T47D (cell line): ENCODE measurements around the gene ALK.

Experiments
- DNase-seq, 2 experiments: peaks; one replicate each; pipeline versions ENCODE4 v3.0.0 to v3.0.0-alpha.2; 2011 to 2012; ENCODE audit warnings: low read depth in 1 of 2, low spot score in 1 of 2
- JUND ChIP-seq: IDR thresholded peaks from 2 replicates; pipeline ENCODE4 v1.6.1; 2012; ENCODE audit warnings: low read depth
- in situ Hi-C: cut with HindIII; loops from 2 replicates; pipeline ENCODE4 v1.10.0; 2016; ENCODE audit warnings: low sequenced_read_pairs, low pct_unique_long_range_greater_than_20kb

Gene ALK

GRCh38 chr2:29334706-29335105 lies 586.7 kb downstream of the ALK start:
- in situ Hi-C loops, result no loop called here
- TF ChIP-seq JUND, result no peak
- DNase-seq, result no peak

GRCh38 chr2:29332540-29332939 lies 588.8 kb downstream of the ALK start:
- no peak for DNase-seq
- in situ Hi-C loops, result no loop called here
- no peak for TF ChIP-seq JUND

- in situ Hi-C loops, result no loop called here
- no peak for TF ChIP-seq JUND
- DNase-seq, result no peak
These were observed 591.5 kb downstream of the ALK start for GRCh38 chr2:29329899-29330298.

- in situ Hi-C loops, result no loop called here
- TF ChIP-seq JUND, result no peak
- no peak for DNase-seq
These were observed 594.5 kb downstream of the ALK start for GRCh38 chr2:29326926-29327325.

GRCh38 chr2:29325544-29325943 lies 595.8 kb downstream of the ALK start:
- no peak for TF ChIP-seq JUND
- in situ Hi-C loops, result no loop called here
- DNase-seq, result no peak

- in situ Hi-C loops, result no loop called here
- no peak for DNase-seq
- TF ChIP-seq JUND, result no peak
These were observed 597.4 kb downstream of the ALK start for GRCh38 chr2:29323961-29324360.

- no peak for DNase-seq
- in situ Hi-C loops, result no loop called here
- TF ChIP-seq JUND, result no peak
These were observed 598.1 kb downstream of the ALK start for GRCh38 chr2:29323301-29323700.

GRCh38 chr2:29322011-29322410 lies 599.4 kb downstream of the ALK start:
- no peak for TF ChIP-seq JUND
- DNase-seq, result no peak
- in situ Hi-C loops, result no loop called here

- TF ChIP-seq JUND, result no peak
- peak in 1 of 2 experiments; percentile 21 for DNase-seq
- in situ Hi-C loops, result no loop called here
These were observed 603.4 kb downstream of the ALK start for GRCh38 chr2:29317801-29318485.

- in situ Hi-C loops, result no loop called here
- TF ChIP-seq JUND, result no peak
These were observed 604.3 kb downstream of the ALK start for GRCh38 chr2:29317077-29317517.

GRCh38 chr2:29314816-29315571 lies 606.4 kb downstream of the ALK start:
- DNase-seq, result peak in 1 of 2 experiments; percentile 19
- TF ChIP-seq JUND, result no peak
- in situ Hi-C loops, result no loop called here

More at GRCh38 chr2:29317077-29317517, 604.3 kb downstream of the ALK start:
- no peak for DNase-seq

- in situ Hi-C loops, result no loop called here
- TF ChIP-seq JUND, result no peak
- no peak for DNase-seq
These were observed 609.9 kb downstream of the ALK start for GRCh38 chr2:29311458-29311857.

GRCh38 chr2:29310650-29311348 lies 610.6 kb downstream of the ALK start:
- no peak for TF ChIP-seq JUND
- DNase-seq, result no peak
- in situ Hi-C loops, result no loop called here
